CD4-positive, alpha-beta T cell treated with Interleukin-17A for 4 hours (primary cell): ENCODE measurements around the gene KRT28.

Experiments
- DNase-seq: peaks from one replicate; pipeline ENCODE4 v3.0.0-alpha.2; 2020; ENCODE audit warnings: mixed read lengths

The KRT28 gene

GRCh38 chr17:40799859-40800258, at the start of gene KRT28:
TSS of gene KRT28 (minus strand) at chr17:40799959. CDS start at chr17:40799893, 66 bp downstream.
- DNase-seq: no peak

GRCh38 chr17:40848583-40849235, 49.0 kb upstream of the KRT28 start:
- no peak for DNase-seq

GRCh38 chr17:40846515-40847144, 46.9 kb upstream of the KRT28 start:
- no peak for DNase-seq

- DNase-seq: no peak
Measured at GRCh38 chr17:40844671-40845107, 44.9 kb upstream of the KRT28 start.

- no peak for DNase-seq
Measured at GRCh38 chr17:40843242-40843641, 43.5 kb upstream of the KRT28 start.

- DNase-seq: no peak
Measured at GRCh38 chr17:40841246-40841645, 41.5 kb upstream of the KRT28 start.

GRCh38 chr17:40839194-40839593, 39.4 kb upstream of the KRT28 start:
- DNase-seq: no peak

- DNase-seq: no peak
Measured at GRCh38 chr17:40836020-40836419, 36.3 kb upstream of the KRT28 start.

GRCh38 chr17:40833882-40834281, 34.1 kb upstream of the KRT28 start:
- DNase-seq: no peak

- no peak for DNase-seq
Measured at GRCh38 chr17:40832840-40833239, 33.1 kb upstream of the KRT28 start.

GRCh38 chr17:40830085-40830776, 30.5 kb upstream of the KRT28 start:
- DNase-seq: no peak

- no peak for DNase-seq
Measured at GRCh38 chr17:40828454-40829044, 28.8 kb upstream of the KRT28 start.

GRCh38 chr17:40827746-40828453, 28.1 kb upstream of the KRT28 start:
- no peak for DNase-seq

GRCh38 chr17:40825599-40825998, 25.8 kb upstream of the KRT28 start:
- no peak for DNase-seq

GRCh38 chr17:40824015-40824832, 24.5 kb upstream of the KRT28 start:
- no peak for DNase-seq

GRCh38 chr17:40822132-40822812, 22.5 kb upstream of the KRT28 start, which contains the start of gene KRT10:
TSS of gene KRT10 (minus strand) at chr17:40822614. CDS start at chr17:40822585, 29 bp downstream.
- no peak for DNase-seq

GRCh38 chr17:40821536-40821935, 21.8 kb upstream of the KRT28 start:
- no peak for DNase-seq

GRCh38 chr17:40820228-40820838, 20.6 kb upstream of the KRT28 start:
- DNase-seq: no peak

- DNase-seq: no peak
Measured at GRCh38 chr17:40819528-40820125, 19.9 kb upstream of the KRT28 start.

GRCh38 chr17:40818733-40819527, 19.2 kb upstream of the KRT28 start:
- peak; percentile 87 for DNase-seq
